HG03442 (cell line): Measurements from ENCODE around the gene CHRNA5.
"Not testable (repeated sequence)": the region's sequence is repeated elsewhere in the genome, so short reads cannot be mapped to it uniquely, and the experiment has no call there.

ENCODE experiments used
- ATAC-seq: cut with Tn5 transposase; IDR thresholded peaks from one replicate; pipeline ENCODE4 v1.9.1; 2021; ENCODE audit warnings: mild to moderate bottlenecking, moderate library complexity; ENCODE audit not compliant: unreplicated experiment

Gene CHRNA5

GRCh38 chr15:78565097-78565950 lies at the start of gene CHRNA5:
TSS of gene CHRNA5 (plus strand) at chr15:78565520. CDS start at chr15:78565720, 200 bp downstream.
- peak; percentile 80 for ATAC-seq

GRCh38 chr15:78520035-78520434 lies 45.3 kb upstream of the CHRNA5 start:
- ATAC-seq: not testable (repeated sequence)

- ATAC-seq: no peak
Observed at GRCh38 chr15:78524230-78524629, 41.1 kb upstream of the CHRNA5 start.

DNA sequence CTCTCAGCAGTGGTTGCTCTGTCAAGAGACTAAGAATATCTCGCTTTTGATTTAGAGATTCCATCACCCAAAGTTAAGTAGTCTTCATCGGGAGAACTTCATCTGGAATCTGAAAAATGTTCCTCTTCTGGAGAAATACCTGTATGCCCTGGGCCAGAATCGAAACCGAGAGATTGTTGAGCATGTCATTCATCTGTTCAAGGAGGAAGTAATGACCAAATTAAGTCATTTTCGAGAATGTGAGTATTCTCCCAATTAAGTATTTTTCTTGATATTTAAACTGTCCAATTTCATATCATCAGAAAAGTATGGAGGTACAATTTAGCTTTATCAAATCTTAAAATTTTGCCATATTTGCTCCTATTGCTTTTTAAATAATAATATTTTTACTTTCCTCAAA lies 38.0 kb upstream of the CHRNA5 start:
- ATAC-seq: no peak

GRCh38 chr15:78533331-78533730 lies 32.0 kb upstream of the CHRNA5 start:
- no peak for ATAC-seq

DNA sequence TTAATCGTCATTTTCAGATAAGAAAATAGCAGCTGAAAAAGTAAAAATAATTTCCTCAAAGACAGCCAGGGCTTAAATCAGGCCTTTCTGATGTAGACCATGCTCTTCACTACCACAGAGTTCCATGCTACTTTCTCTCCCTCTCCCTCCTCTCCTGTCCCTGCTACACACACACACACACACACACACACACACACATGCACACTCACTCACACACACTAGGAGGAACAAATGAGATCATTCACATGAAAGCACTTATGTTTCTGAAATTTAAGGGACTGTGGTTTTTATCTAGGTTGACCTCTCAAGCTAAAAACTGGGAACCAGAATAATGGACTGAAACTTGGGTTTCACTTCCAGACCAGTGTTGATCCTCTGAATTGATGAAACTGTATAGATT lies 29.2 kb upstream of the CHRNA5 start:
- no peak for ATAC-seq

- ATAC-seq: no peak
Observed at GRCh38 chr15:78537266-78537905, 27.9 kb upstream of the CHRNA5 start.

- no peak for ATAC-seq
Observed at GRCh38 chr15:78538358-78538757, 27.0 kb upstream of the CHRNA5 start.

- ATAC-seq: not testable (repeated sequence)
Observed at GRCh38 chr15:78539464-78540140, 25.7 kb upstream of the CHRNA5 start.

GRCh38 chr15:78540141-78540870 lies 25.0 kb upstream of the CHRNA5 start, which contains the start of gene PSMA4:
TSS of gene PSMA4 (plus strand) at chr15:78540444. CDS start at chr15:78541928, 1,484 bp downstream.
- ATAC-seq: peak; percentile 85

DNA sequence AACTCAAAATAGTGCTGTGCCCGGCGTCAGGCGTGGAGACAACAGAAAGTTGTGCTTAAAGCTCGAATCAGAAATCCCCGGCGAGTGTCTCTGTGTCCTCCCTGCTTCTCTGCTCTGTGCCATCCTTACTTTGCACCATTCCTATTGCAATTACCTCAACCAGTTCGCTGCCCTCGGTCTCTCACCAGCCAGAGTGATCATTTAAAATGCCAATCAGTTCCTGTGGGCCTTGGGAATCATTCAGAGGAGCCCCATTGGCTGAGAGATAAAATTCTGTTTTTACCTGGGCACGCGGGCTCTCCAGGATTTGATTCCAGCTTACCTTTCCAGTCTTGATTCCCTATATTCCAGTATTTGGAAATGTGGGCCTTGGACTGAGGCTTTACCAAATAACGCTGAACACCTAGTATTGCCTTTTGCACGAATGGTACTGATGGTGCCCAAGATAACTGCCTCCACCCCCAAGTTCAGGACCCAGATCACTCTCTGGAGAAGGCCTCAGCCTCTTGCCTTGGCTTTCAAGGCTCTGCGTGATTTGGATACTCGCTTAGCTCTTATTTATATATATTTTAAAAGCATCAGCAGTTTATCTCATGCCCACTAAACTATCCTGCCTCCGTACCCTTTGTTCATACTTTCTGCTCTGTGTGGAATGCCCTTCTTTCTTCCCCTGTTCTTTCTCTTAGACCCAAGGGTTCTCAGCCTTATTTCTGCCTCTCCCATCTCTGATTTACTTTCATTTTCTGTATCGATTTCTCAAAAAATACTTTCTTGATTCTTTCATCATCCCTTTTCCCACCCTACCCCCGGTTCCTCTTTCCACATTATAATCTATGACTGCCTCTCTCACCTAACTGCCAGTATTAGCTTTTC lies 24.2 kb upstream of the CHRNA5 start:
- no peak for ATAC-seq

GRCh38 chr15:78541744-78542034 lies 23.6 kb upstream of the CHRNA5 start:
- ATAC-seq: no peak

GRCh38 chr15:78542647-78543046 lies 22.7 kb upstream of the CHRNA5 start:
- ATAC-seq: no peak

GRCh38 chr15:78550194-78550593 lies 15.1 kb upstream of the CHRNA5 start:
- ATAC-seq: no peak

- ATAC-seq: no peak
Observed at GRCh38 chr15:78550815-78551214, 14.5 kb upstream of the CHRNA5 start.

DNA sequence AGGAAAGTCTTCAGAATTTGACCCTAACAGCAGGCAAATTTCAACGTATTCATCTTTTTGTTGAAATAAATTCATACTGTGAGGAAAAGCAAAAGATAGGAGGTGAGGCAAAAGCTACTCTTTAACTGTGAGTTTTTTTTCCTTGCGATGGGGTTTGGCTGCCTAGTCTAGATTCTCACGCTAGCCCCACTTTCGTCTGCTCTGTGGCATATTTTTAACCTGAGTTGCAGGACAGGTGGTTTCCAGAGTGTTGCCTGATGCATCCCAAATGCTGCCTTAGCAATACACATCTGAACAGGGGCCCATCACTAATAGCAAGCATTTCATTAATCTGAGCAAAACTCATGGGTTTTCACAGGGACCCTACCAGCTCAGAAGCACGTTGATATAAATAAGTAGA lies 13.4 kb upstream of the CHRNA5 start:
- ATAC-seq: no peak

DNA sequence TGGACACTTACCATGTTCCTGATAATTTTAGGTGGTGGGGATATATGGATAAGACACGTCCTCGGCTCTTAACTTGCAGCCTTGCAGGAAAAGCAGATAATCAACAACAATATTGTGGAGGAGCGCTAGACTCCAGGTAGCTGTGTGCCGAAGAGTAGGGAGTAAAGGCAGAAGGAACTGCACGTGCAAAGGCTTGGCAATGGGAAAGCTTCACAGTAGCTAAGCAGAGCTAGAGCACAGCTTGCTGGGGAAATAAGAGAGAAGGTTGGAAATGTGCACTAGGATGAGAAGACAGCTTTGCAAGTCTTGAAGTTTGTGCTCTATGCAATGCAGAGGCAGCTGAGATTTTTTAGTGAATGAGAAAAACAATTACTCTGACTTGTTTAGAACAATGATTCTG lies 12.7 kb upstream of the CHRNA5 start:
- ATAC-seq: no peak

- ATAC-seq: not testable (repeated sequence)
Observed at GRCh38 chr15:78560201-78560600, 5.1 kb upstream of the CHRNA5 start.

DNA sequence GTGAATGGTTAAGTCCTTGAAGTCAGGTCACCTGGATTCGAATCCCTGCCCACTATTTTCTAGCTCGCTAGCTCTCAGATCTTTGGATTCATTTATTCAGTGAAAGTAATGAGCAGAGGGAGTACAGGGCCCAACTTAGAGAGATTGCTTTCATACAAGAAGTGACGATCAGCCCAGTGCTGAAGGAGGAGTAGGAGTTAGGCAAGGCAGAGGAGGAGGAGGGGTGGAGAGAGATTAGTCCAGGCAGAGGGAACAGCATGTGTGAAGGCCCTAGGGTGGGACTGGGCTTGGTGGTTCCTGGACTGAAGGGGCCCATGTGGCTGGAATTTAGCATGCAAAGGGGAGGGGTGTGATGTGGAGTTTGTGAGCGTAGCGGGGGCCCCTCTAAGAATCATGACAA lies 3.8 kb upstream of the CHRNA5 start:
- no peak for ATAC-seq

- ATAC-seq: no peak
Observed at GRCh38 chr15:78563092-78563491, 2.2 kb upstream of the CHRNA5 start.
